ENCODE results near the gene PRICKLE2.

PRICKLE2 gene

DNA sequence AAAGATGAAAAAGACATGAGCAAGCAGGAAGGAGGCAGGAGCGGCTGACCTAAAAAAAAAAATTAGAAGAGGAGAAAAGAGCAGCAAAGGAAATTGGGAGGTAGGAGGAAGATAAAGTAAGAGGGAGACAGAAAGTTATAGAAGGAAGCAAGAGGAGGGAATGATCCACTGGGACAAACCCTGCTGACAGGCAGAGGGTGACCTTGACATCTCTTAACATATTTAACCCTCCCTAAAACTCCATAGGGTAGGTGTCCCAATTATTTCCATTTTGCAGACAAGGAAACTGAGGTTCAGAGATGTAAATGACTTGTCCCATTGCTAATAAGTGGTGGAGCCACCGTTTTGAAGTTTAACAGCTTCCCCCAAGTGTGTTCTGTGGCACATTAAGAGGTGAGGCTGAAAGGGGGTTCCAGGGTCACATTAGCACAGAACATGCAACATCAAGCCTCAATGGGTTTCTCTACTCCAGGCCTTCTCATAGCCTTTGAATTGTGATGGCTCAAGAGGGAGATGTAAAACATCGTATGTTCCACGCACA lies 37.4 kb upstream of the PRICKLE2 start:
- TF ChIP-seq, protein P1, sequence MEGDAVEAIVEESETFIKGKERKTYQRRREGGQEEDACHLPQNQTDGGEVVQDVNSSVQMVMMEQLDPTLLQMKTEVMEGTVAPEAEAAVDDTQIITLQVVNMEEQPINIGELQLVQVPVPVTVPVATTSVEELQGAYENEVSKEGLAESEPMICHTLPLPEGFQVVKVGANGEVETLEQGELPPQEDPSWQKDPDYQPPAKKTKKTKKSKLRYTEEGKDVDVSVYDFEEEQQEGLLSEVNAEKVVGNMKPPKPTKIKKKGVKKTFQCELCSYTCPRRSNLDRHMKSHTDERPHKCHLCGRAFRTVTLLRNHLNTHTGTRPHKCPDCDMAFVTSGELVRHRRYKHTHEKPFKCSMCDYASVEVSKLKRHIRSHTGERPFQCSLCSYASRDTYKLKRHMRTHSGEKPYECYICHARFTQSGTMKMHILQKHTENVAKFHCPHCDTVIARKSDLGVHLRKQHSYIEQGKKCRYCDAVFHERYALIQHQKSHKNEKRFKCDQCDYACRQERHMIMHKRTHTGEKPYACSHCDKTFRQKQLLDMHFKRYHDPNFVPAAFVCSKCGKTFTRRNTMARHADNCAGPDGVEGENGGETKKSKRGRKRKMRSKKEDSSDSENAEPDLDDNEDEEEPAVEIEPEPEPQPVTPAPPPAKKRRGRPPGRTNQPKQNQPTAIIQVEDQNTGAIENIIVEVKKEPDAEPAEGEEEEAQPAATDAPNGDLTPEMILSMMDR (IDR thresholded peaks at IDR 0.05; ENCODE audit: borderline replicate concordance, insufficient read depth, low read depth, low read length): no peak
- no peak overlapping the region for H3K4me3 ChIP-seq (ENCODE audit: low read depth, low read length)

DNA sequence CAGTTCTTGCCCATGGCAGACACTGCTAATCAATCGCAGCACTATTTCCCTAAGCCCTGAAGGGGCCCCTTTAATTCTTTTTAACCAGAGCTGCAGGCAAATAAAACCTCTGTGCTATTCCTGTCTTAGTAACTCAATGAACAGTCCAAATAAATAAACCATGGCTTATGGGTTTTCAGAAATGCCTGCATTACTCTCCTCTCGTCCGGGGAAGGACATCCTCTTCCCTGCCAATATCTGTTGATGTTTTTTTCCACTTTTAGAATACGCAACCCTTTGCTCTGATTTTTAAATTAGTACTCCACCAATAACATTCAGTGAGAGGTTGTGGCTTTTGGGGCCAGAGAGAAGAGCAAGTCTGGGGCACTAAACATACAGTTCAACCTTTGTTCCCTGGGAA lies 35.2 kb upstream of the PRICKLE2 start:
- no peak overlapping the region for H3K4me3 ChIP-seq (ENCODE audit: low read depth, low read length)
- TF ChIP-seq, protein P1 (IDR thresholded peaks at IDR 0.05; ENCODE audit: borderline replicate concordance, insufficient read depth, low read depth, low read length): no peak

DNA sequence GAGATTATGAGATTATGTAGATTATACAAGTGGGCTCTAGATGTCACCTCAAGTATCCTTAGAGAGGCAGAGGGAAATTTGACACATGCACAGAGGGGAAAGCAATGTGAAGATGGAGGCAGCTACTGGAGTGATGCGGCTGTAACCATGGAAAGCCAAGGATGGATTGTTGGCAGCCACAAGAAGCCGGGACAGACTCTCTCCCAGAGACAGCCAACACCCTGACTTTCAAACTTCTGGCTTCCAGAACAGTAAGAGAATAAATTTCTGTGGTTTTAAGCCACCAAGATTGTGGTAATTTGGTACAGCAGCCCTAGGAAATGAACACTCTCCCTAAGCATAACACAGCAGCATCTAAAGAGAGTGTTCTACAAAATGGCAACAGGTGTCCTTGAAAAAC lies 34.4 kb upstream of the PRICKLE2 start:
- TF ChIP-seq, protein P1 (IDR thresholded peaks at IDR 0.05; ENCODE audit: borderline replicate concordance, insufficient read depth, low read depth, low read length): no peak
- no peak overlapping the region for H3K4me3 ChIP-seq (ENCODE audit: low read depth, low read length)

DNA sequence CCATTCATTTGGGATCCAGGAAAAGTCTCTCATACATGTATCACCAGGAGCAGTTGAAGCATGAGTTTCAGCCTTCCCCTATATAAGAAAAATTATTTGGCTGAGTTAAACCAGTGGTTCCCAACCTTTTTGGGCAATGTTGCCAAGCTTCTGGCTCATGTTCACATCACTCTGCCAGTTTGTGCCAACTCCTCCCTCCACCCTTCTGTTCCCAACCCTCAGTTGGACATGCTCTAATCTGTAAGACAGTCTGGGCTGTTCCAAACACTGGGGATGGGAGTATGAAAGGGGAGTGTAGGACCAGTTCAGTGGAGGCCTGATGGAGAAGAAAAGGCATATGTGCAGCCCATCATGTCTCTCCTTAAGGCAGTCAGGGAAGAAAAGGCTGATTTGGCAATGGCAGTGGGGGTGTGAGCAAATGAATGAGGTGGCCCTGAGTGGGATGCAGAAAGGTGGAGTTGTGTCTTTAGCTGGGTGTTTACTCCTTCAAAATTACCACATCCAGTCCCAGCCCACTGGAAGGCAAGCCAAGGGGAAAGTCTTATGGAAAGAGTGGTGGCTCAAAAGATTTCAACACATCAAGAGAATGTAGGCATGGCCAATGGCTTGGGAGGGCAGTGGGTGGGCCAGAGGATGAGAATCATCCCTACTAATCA lies 32.0 kb upstream of the PRICKLE2 start:
- TF ChIP-seq, protein P1 (IDR thresholded peaks at IDR 0.05; ENCODE audit: borderline replicate concordance, insufficient read depth, low read depth, low read length): no peak
- no peak overlapping the region for H3K4me3 ChIP-seq (ENCODE audit: low read depth, low read length)

DNA sequence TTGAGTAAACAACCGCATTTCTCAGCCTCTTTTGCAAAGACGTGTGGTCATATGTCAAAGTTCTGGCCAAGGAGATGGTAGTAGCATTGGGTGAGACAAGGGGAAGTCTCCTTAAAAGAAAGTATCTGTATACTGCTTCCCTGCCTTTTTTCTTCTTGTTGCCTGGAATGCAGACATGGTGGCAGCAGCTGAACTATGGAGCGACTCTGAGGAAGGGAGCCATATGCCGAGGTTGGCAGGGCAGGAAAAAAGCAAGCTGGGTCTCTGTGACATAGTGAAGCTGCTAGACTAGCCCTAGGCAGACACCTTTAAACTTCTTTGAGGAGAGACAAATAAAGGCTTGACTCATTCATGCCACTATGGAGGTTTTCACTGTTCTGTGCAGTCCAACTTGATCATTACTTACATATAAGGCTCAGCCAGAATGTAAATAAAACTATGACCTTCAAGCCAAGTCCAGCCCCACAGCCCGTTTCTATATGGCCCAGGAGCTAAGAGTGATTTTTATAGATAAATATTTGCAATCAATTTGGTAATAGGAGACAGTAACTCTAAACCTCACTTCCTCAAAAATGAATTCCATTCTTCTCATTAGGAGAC lies 30.6 kb upstream of the PRICKLE2 start:
- no peak overlapping the region for H3K4me3 ChIP-seq (ENCODE audit: low read depth, low read length)
- TF ChIP-seq, protein P1 (IDR thresholded peaks at IDR 0.05; ENCODE audit: borderline replicate concordance, insufficient read depth, low read depth, low read length): no peak

DNA sequence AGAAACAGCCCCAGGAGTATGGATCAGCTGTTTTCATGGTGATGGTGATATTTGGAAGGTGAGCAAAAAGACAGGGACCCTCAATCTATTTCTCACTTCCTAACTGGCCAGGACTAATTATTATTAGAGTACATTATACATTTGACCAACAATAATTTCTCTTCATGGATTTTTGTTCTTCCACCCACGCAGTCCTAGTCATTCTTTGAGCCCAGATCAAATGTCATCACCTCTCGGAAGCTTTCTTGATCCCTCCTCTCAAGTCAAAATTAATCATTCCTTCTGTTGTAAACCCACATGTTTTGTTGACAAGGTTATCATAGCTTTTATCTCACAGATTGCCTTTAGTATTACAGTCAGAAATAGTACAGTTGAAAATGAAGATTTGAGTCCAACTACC lies 29.2 kb upstream of the PRICKLE2 start:
- TF ChIP-seq, protein P1 (IDR thresholded peaks at IDR 0.05; ENCODE audit: borderline replicate concordance, insufficient read depth, low read depth, low read length): no peak
- H3K4me3 ChIP-seq (ENCODE audit: low read depth, low read length): no peak overlapping the region

DNA sequence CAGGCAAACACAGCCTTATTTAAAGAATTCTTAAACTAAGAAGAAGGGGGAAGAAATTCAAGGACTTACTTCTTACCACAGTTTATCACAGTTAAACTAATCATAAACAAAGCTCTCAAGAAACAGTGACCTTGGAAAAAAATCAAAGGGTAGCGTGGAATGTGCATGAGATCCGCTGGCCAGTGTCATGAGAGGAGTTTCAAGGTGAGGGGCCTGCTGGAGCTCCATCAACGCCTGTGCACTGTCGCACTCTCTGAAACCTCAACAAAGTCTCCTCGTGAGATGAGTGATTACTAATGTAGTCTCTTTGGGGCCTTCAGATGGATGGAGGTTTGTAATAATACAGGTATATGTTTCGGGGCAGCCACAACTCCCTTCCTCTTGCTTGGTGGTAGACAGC lies 28.4 kb upstream of the PRICKLE2 start:
- no peak overlapping the region for H3K4me3 ChIP-seq (ENCODE audit: low read depth, low read length)
- TF ChIP-seq, protein P1 (IDR thresholded peaks at IDR 0.05; ENCODE audit: borderline replicate concordance, insufficient read depth, low read depth, low read length): no peak
